GM12864 (cell line): ENCODE measurements around the gene SEC14L3.
A peak's percentile ranks its signal among the peaks of the same experiment; 100 is the strongest.

Experiments
- DNase-seq: peaks from one replicate; pipeline ENCODE4 v3.0.0-alpha.2; 2011; ENCODE audit warnings: low read depth
- H3K4me3 ChIP-seq: 2 replicates; pipeline ENCODE4 v1.5.1; 2011; ENCODE audit warnings: mild to moderate bottlenecking, low read depth, low read length, control low read depth
- TF ChIP-seq, protein P1 (sequence below): IDR thresholded peaks from 2 replicates; pipeline ENCODE4 v1.5.1; 2011; ENCODE audit warnings: low read depth, mild to moderate bottlenecking, moderate library complexity, low read length, control low read depth, inconsistent platforms; ENCODE audit errors: missing control alignments

Gene SEC14L3

DNA sequence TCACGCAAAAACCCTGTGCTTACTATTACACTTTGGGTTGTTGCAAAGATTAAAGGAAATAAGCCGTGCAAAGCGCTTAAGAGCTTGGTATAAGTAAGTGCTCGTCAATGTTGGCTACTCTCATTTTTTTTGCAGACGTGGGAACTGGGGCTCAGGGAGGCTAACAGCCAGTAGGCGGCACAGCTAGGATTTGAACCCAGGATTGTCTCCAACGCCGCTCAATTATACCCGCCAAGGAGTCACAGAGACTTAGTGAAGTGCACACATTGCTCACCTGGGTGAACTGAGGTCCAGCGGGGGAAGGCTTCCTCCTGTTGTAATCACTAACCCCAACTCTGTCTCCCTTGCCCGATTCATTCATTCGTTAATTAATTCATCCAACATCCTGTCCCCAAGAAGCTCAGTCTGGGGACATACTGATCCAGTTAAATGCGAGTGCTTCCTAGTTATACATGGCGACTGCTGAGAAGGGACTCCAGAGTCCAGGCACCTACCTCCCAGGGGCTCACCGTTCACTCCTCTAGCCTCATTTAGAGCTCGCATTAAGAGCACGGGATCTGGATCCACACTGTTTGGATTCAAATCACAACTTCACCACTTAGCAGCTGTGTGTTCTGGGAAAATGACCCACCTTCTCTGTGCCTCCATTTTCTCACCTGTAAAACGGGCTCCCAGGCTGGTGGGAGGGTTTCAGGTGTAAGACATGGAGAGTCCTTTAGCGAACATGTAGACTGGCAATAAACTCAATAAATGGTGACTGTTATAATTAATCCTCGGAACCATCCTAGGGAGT, 47.1 kb downstream of the SEC14L3 start:
- H3K4me3 ChIP-seq, result peak overlapping the region; percentile 62
- TF ChIP-seq, protein P1, sequence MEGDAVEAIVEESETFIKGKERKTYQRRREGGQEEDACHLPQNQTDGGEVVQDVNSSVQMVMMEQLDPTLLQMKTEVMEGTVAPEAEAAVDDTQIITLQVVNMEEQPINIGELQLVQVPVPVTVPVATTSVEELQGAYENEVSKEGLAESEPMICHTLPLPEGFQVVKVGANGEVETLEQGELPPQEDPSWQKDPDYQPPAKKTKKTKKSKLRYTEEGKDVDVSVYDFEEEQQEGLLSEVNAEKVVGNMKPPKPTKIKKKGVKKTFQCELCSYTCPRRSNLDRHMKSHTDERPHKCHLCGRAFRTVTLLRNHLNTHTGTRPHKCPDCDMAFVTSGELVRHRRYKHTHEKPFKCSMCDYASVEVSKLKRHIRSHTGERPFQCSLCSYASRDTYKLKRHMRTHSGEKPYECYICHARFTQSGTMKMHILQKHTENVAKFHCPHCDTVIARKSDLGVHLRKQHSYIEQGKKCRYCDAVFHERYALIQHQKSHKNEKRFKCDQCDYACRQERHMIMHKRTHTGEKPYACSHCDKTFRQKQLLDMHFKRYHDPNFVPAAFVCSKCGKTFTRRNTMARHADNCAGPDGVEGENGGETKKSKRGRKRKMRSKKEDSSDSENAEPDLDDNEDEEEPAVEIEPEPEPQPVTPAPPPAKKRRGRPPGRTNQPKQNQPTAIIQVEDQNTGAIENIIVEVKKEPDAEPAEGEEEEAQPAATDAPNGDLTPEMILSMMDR, result peak; percentile 27
- no peak for DNase-seq

GRCh38 chr22:30423959-30424533, 47.8 kb downstream of the SEC14L3 start:
- H3K4me3 ChIP-seq, result peak overlapping the region; percentile 72
- DNase-seq, result peak; percentile 99
- TF ChIP-seq, protein P1, result no peak

DNA sequence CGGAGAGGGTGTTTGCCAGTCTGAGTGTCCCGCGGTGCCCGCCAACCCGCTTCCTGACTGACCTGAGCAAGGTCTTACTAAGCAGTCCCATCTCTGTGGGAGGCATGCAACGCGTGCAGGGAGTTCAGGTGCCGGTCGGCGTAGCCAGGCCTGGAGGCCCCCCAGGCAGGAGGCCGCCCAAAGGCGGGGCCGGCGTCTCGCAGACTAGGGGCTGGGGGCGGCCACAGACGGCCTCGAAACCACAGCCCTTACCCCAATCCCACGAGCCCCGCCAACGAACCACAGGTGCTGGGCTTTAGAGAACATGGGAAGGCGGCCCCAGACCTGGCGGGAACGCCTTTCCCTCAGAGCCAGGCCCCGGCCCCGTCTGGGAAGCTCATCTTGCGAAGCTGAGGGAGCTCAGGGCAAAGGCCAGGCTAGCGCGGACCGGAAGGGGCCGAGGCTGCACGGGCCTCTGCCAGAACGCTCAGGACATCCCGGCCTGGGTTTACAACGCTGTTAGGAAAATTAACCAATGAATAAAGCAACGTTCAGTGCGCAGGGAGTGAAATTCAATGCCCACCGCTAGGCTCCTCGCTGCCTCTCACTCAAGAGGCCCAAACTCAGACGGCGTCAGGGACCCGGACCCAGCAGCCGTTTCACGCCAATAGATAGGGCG, 48.4 kb downstream of the SEC14L3 start:
- H3K4me3 ChIP-seq, result peak overlapping the region; percentile 72
- no peak for DNase-seq
- TF ChIP-seq, protein P1, result no peak

DNA sequence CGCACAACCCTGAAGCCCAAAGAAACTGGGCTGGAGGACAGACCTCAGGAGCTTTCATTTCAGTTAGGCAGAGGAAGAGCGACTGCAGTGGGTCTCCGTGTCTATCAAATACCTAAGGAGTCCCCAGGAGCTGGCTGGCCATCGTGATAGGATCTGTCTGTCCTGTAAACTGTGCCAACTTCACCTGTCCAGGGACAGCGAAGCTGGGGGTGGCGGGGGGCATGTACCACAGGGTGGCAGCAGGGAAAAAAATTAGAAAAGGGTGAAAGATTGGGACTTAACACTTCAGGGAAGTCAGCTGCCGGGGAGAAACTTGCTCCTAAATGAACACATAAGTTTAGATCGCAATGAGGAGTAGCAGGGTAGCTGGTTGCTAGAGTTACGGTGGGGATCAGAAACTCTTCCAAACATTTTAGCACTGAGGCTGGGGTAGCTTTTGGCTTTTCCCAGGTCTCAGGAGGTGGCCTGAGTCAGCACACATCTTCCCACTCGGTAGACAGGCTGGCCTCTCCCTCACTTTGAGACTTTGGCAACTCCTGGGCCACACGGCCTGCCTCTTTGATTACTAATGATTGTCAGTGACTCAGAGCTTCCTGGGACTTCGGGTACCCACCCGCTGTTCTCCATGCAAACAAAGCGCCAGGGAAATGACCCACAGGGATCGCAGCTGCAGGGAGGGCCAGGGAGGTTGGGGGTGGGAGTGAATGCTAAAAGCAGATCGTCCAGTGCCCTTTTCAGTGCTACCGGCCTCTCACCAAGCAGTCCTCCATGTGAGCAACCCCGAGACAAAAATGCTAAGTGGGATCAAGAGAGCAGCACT, 49.1 kb downstream of the SEC14L3 start:
- peak overlapping the region; percentile 72 for H3K4me3 ChIP-seq
- TF ChIP-seq, protein P1, result no peak
- DNase-seq, result no peak

DNA sequence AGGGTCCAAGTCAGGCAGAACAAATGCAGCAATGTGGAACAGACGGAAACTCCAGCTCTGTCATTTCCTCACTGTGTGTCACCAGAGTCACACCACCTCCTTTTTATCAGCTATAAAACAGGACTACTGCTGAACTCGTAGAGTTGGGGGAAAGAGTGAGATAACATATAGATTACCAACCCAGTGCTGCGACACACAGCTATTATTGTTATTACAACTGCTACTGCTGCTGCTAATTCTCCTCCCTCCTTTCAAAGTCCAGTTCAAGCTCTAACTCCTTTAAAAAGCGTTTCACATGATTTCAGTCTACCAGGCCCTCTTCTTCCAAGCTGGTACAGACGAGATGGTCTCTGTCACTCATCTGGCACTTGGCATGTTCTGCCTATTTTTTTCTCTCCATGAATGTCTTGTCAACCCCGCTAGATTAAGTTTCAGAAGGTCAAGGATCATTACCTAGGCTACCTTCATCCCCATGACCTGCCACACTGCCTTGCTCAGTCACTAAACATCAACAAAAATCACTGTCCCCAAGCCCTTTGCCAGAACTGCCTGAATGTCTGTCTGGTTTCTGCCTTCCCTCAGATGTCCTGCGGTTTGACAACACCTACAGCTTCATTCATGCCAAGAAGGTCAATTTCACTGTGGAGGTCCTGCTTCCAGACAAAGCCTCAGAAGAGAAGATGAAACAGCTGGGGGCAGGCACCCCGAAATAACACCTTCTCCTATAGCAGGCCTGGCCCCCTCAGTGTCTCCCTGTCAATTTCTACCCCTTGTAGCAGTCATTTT, 49.9 kb downstream of the SEC14L3 start:
- no peak for DNase-seq
- peak overlapping the region; percentile 72; the same call in 1 of the 2 replicates for H3K4me3 ChIP-seq
- TF ChIP-seq, protein P1, result no peak
